Panc1 (cell line): ENCODE measurements around the gene ZC2HC1B. TPM values are rescaled to one million over a fixed set of nuclear protein-coding genes. Genes with fewer than 3 reads are reported as not detected.

Experiments used
- ATAC-seq: fragments of 200-7000 bp; cut with Tn5 transposase; 2 replicates; pipeline ENCODE4 v1.9.1; 2020; ENCODE audit warnings: mild to moderate bottlenecking, moderate library complexity
- BruUV-seq: library from RNA; stranded (reverse); fragments of 400-500 nt; replicated peaks from 2 replicates; lab custom pipeline; 2021; lab: Mats Ljungman, UMichigan
- CTCF ChIA-PET: fragments of 300-600 bp; sonication (Branson Sonifier 250); formaldehyde crosslinking; loops from one replicate; lab custom pipeline; 2022; ENCODE audit warnings: antibody characterized with exemption; lab: Charles Lee
- POLR2A ChIA-PET: fragments of 300-600 bp; sonication (Branson Sonifier 250); formaldehyde crosslinking; loops from one replicate; lab custom pipeline; 2022; ENCODE audit warnings: antibody characterized with exemption; lab: Charles Lee
- DNase-seq: peaks from one replicate; pipeline ENCODE4 v3.0.0-alpha.2; 2010; ENCODE audit warnings: low read depth, low spot score
- H3K27ac ChIP-seq: 2 replicates; pipeline ENCODE4 v1.5.1; 2011; ENCODE audit warnings: mild to moderate bottlenecking, low read length, inconsistent platforms
- H3K27me3 ChIP-seq: fragments of 200-500 bp; sonication (Bioruptor generic); 2 replicates; pipeline ENCODE4 v1.6.0; 2014; ENCODE audit warnings: low read length, inconsistent platforms; ENCODE audit not compliant: control insufficient read depth, insufficient read depth
- H3K36me3 ChIP-seq: fragments of 200-500 bp; sonication (Bioruptor generic); 2 replicates; pipeline ENCODE4 v1.5.1; 2014; ENCODE audit warnings: inconsistent platforms, mild to moderate bottlenecking, low read length, moderate library complexity; ENCODE audit not compliant: control insufficient read depth, insufficient read depth
- H3K4me1 ChIP-seq: 2 replicates; pipeline ENCODE4 v1.5.1; 2011; ENCODE audit warnings: inconsistent platforms, mild to moderate bottlenecking, low read length, moderate library complexity; ENCODE audit not compliant: control insufficient read depth, insufficient read depth
- H3K4me3 ChIP-seq, 2 experiments: 2 replicates each; pipeline ENCODE4 v1.5.1; 2011 to 2012; ENCODE audit warnings: low read depth in 2 of 2, low read length in 2 of 2, mild to moderate bottlenecking in 2 of 2, inconsistent platforms in 1 of 2, moderate library complexity in 1 of 2
- H3K9me3 ChIP-seq: fragments of 200-500 bp; sonication (Bioruptor generic); 2 replicates; pipeline ENCODE4 v1.5.1; 2014; ENCODE audit warnings: low read depth, mild to moderate bottlenecking, inconsistent platforms, low read length, moderate library complexity; ENCODE audit not compliant: control insufficient read depth, insufficient read depth
- POLR2AphosphoS5 ChIP-seq: IDR thresholded peaks from 2 replicates; pipeline ENCODE4 v1.6.1; 2012; ENCODE audit warnings: mild to moderate bottlenecking, low read depth, low read length, moderate library complexity
- SIN3A ChIP-seq: IDR thresholded peaks from 2 replicates; pipeline ENCODE4 v1.6.1; 2012; ENCODE audit warnings: low read depth, mild to moderate bottlenecking, low read length, moderate library complexity, borderline replicate concordance; ENCODE audit not compliant: insufficient read depth
- TCF7L2 ChIP-seq: IDR thresholded peaks from 2 replicates; pipeline ENCODE4 v1.6.1; 2011; ENCODE audit warnings: mild to moderate bottlenecking, low read depth, low read length, inconsistent platforms
- in situ Hi-C: cut with HindIII; loops from 2 replicates; pipeline ENCODE4 v1.10.0; 2016; ENCODE audit warnings: low sequenced_read_pairs, low pct_unique_long_range_greater_than_20kb
- intact Hi-C: fragments of 100-400 bp; cut with micrococcal nuclease; formaldehyde crosslinking; loops from one replicate; pipeline ENCODE4 v1.10.0; 2022; ENCODE audit not compliant: unreplicated experiment
- total RNA-seq: library from RNA; stranded (reverse); gene quantifications from one replicate; pipeline ENCODE4 v1.2.1, GENCODE V29; 2021; ENCODE audit not compliant: unreplicated experiment
- TF ChIP-seq, protein P1 (sequence below): fragments of 450-650 bp; IDR thresholded peaks from 2 replicates; pipeline ENCODE4 v1.5.1; 2017; ENCODE audit warnings: mild to moderate bottlenecking
- TF ChIP-seq, protein P2 (sequence below), 2 experiments: IDR thresholded peaks; 2 replicates each; pipeline ENCODE4 v1.6.1; 2011 to 2012; ENCODE audit warnings: low read depth in 2 of 2, control low read depth in 1 of 2, low read length in 1 of 2, mild to moderate bottlenecking in 1 of 2, moderate library complexity in 1 of 2; ENCODE audit not compliant: insufficient read depth in 1 of 2

ZC2HC1B gene
- total RNA-seq, 1 experiment from 2014 or later, result not detected

DNA sequence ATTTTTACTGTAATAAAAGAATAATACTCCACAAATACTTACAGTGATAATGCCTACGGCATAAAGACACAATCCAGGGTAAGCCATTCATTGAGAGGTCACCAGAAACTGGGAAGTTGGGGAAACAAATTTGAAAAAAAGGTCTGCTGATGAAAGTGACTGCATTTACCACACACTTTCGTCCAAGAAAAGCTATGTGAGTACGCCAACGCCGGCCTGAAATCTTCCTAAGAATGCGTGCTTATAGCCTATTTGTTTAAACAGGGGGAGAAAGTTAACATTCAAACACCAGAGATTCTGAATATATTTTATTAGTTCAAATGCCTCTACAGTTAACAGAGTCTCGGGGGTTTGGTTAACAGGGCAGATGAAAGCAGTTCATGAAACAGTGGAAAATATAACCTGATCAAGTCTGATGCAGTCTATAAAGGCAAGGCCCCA is 21.8 kb upstream of the ZC2HC1B start:
- in situ Hi-C loops, result no loop called here
- TF ChIP-seq, protein P1, sequence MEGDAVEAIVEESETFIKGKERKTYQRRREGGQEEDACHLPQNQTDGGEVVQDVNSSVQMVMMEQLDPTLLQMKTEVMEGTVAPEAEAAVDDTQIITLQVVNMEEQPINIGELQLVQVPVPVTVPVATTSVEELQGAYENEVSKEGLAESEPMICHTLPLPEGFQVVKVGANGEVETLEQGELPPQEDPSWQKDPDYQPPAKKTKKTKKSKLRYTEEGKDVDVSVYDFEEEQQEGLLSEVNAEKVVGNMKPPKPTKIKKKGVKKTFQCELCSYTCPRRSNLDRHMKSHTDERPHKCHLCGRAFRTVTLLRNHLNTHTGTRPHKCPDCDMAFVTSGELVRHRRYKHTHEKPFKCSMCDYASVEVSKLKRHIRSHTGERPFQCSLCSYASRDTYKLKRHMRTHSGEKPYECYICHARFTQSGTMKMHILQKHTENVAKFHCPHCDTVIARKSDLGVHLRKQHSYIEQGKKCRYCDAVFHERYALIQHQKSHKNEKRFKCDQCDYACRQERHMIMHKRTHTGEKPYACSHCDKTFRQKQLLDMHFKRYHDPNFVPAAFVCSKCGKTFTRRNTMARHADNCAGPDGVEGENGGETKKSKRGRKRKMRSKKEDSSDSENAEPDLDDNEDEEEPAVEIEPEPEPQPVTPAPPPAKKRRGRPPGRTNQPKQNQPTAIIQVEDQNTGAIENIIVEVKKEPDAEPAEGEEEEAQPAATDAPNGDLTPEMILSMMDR, result no peak
- TF ChIP-seq, protein P2, sequence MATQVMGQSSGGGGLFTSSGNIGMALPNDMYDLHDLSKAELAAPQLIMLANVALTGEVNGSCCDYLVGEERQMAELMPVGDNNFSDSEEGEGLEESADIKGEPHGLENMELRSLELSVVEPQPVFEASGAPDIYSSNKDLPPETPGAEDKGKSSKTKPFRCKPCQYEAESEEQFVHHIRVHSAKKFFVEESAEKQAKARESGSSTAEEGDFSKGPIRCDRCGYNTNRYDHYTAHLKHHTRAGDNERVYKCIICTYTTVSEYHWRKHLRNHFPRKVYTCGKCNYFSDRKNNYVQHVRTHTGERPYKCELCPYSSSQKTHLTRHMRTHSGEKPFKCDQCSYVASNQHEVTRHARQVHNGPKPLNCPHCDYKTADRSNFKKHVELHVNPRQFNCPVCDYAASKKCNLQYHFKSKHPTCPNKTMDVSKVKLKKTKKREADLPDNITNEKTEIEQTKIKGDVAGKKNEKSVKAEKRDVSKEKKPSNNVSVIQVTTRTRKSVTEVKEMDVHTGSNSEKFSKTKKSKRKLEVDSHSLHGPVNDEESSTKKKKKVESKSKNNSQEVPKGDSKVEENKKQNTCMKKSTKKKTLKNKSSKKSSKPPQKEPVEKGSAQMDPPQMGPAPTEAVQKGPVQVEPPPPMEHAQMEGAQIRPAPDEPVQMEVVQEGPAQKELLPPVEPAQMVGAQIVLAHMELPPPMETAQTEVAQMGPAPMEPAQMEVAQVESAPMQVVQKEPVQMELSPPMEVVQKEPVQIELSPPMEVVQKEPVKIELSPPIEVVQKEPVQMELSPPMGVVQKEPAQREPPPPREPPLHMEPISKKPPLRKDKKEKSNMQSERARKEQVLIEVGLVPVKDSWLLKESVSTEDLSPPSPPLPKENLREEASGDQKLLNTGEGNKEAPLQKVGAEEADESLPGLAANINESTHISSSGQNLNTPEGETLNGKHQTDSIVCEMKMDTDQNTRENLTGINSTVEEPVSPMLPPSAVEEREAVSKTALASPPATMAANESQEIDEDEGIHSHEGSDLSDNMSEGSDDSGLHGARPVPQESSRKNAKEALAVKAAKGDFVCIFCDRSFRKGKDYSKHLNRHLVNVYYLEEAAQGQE (IDR thresholded peaks at IDR 0.05; ENCODE audit: insufficient read depth in 1 of 2, low read depth in 2 of 2, low read length in 1 of 2), result no peak
- TF ChIP-seq SIN3A, result no peak
- TF ChIP-seq POLR2AphosphoS5, result no peak
- TF ChIP-seq TCF7L2, result no peak
- DNase-seq (no peak), ATAC-seq (no peak; the same call in 1 of the 2 replicates)
- 0 out of 2 replicates have a peak, but pooled peaks cover 6% of the 10 kb centered on the region for H3K4me1 ChIP-seq
- no peaks in the 10 kb centered on the region for H3K27me3 ChIP-seq
- peak overlapping the region; percentile 89 for H3K4me3 ChIP-seq
- intact Hi-C loops, result loop anchor here (5.0 kb wide), 1 partner anchor 165 kb away; the partner anchor contains the start of gene PHACTR2
- BruUV-seq, result TSS peak; percentile 99
- no peaks in the 10 kb centered on the region for H3K9me3 ChIP-seq
- peak overlapping the region; percentile 96 for H3K27ac ChIP-seq
- POLR2A ChIA-PET, result interaction anchor here (0.6 kb wide), 2 partner anchors 151 to 163 kb away, joined by 3 to 6 read pairs; no protein-coding TSS in a partner anchor
- CTCF ChIA-PET, result interaction anchor here (1.6 kb wide), 1 partner anchor 267 kb away, joined by 7 read pairs; no protein-coding TSS in a partner anchor
- H3K36me3 ChIP-seq, result peaks cover 28% of the 10 kb centered on the region

DNA sequence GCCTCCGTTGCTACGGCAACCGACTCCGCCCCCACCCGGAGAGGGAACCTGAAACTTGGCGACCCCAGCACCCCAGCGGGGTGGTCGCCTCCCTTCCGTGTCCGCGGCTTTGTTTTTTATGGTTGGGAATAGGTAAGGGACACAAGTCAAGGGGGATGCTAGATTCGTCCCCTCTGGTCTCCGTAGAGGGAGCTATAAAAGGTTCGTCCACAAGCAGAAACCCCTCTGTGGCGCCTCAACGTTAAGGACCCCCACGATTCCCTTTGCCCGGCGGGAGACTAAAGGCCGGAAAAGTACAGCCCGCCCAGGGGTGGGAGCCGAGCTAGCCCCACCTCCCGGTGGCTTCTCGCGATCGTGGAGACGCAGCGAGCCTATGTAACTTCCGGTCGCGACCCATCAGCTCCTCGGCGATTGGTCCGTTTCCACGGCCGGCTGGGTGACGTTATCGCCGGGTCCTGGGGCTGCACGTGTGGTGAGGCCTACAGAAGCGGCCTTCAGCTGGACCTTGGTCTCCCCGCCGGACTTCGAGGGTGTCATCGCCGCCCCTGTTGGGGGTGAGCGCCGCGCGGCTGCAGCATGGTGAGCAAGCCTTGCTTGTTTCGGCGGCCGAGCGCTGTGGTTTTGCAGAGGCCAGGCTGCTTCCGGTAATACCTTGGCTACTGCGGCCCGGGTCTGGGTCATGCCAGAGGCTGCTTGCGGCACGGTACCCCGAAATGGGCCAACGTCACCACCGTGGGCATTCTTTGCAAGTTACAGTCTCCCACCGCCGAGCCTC is 21.2 kb upstream of the ZC2HC1B start, which contains the start of gene LTV1:
Gene LTV1, plus strand, starts transcription at position 437 of the 775 bp plus-strand sequence. Its CDS starts 140 bp downstream, at position 577.
- Histone ChIP-seq H3K27me3 (no peaks in the 10 kb centered on the region), H3K27ac (peak within 1 kb of the TSS; percentile 96), H3K4me3 (peak within 1 kb of the TSS; percentile 89), H3K9me3 (no peaks in the 10 kb centered on the region), H3K36me3 (peaks cover 34% of the 10 kb centered on the region), H3K4me1 (0 out of 2 replicates have a peak, but pooled peaks cover 6% of the 10 kb centered on the region)
- ChIA-PET POLR2A (interaction anchor here (0.6 kb wide), 1 partner anchor 163 kb away, joined by 3 read pairs; no protein-coding TSS in a partner anchor), CTCF (interaction anchor here (1.6 kb wide), 1 partner anchor 268 kb away, joined by 7 read pairs; no protein-coding TSS in a partner anchor)
- TF ChIP-seq SIN3A (peak; percentile 92; the same call in 1 of the 2 replicates), TCF7L2 (peak; percentile 73), POLR2AphosphoS5 (peak; percentile 91)
- TF ChIP-seq, protein P2 (IDR thresholded peaks at IDR 0.05; ENCODE audit: insufficient read depth in 1 of 2, low read depth in 2 of 2, low read length in 1 of 2), result no peak
- TF ChIP-seq, protein P1, result no peak
- intact Hi-C loops, result loop anchor here (5.0 kb wide), 1 partner anchor 166 kb away; the partner anchor contains the start of gene PHACTR2
- no TSS peak for BruUV-seq
- peak; percentile 72 for DNase-seq
- in situ Hi-C loops, result no loop called here
- ATAC-seq, result peak; percentile 100
